ENCODE data around the gene STIMATE.

DNA sequence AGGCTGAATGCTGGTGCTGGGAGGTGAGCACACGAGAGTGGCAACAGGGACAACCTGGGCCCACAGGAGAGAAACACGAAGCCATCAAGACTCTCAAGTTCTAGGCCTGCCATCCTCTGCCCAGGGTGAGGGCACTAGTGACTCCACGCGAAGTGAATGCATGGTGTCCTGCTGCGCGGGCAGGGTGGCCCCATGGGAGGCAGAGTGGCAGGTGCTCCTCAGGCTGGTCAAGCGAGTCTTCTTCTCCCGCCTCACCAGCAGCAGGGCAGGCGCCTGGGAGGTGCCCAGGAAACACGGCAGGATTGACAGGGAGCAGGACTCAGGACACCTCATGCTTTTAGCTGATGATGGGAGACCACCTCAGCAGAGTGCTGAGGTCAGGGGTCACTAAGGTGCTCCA, 26.9 kb downstream of the STIMATE start:
- TF ChIP-seq CTCF (IDR thresholded peaks at IDR 0.05) (no peak), POLR2AphosphoS5 (IDR thresholded peaks at IDR 0.05) (no peak), POLR2A (IDR thresholded peaks at IDR 0.05) (no peak), EP300 (IDR thresholded peaks at IDR 0.05) (no peak)
